Measurements from ENCODE around the gene RNF149.

Gene RNF149

DNA sequence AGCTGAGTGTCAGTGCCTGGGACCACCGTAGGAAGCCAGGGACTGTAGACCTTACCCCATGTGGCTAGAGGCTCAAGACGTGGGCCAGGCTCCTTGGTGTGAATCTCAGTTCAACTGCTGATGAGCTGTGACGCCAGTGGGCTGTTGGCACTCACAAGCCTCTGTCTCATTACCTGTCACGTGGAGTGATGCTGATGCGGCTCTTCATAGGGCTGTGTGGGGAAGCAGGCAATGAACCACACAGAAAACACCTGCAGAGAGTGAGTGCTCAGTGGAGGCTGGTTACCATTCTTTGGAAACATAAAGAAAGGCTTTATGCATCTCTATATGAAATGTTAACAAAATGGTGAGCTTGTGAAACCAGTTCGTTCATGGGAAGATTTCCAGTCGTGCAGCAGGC is 42.7 kb upstream of the RNF149 start:
- no peak overlapping the region for H3K27ac ChIP-seq
- TF ChIP-seq, protein P1, sequence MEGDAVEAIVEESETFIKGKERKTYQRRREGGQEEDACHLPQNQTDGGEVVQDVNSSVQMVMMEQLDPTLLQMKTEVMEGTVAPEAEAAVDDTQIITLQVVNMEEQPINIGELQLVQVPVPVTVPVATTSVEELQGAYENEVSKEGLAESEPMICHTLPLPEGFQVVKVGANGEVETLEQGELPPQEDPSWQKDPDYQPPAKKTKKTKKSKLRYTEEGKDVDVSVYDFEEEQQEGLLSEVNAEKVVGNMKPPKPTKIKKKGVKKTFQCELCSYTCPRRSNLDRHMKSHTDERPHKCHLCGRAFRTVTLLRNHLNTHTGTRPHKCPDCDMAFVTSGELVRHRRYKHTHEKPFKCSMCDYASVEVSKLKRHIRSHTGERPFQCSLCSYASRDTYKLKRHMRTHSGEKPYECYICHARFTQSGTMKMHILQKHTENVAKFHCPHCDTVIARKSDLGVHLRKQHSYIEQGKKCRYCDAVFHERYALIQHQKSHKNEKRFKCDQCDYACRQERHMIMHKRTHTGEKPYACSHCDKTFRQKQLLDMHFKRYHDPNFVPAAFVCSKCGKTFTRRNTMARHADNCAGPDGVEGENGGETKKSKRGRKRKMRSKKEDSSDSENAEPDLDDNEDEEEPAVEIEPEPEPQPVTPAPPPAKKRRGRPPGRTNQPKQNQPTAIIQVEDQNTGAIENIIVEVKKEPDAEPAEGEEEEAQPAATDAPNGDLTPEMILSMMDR (IDR thresholded peaks at IDR 0.05): no peak
- TF ChIP-seq ZFX (IDR thresholded peaks at IDR 0.05; ENCODE audit: borderline replicate concordance): no peak

GRCh38 chr2:101349893-101350662 is 41.6 kb upstream of the RNF149 start:
- no peak for TF ChIP-seq ZFX (IDR thresholded peaks at IDR 0.05; ENCODE audit: borderline replicate concordance)
- no peak overlapping the region for H3K27ac ChIP-seq

DNA sequence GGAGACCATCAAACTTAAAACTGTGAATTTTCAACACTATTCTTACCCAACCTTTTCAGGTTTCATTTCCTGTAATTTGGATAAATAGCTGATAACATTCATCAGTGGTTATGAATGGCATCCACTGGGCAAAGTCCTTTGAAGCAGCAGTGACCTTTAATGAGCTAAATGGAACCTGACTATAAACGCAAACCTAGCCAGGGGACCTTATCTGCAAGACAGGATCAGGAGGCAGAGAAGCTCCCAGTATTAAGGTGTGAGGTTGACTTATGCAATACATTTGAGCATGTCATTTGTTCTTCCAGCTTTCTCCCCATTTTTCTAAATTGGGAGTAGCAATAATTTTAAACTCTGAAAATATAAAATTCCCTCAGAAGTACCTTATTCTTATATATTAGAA is 40.4 kb upstream of the RNF149 start:
- TF ChIP-seq, protein P1 (IDR thresholded peaks at IDR 0.05): no peak
- TF ChIP-seq ZFX (IDR thresholded peaks at IDR 0.05; ENCODE audit: borderline replicate concordance): no peak

DNA sequence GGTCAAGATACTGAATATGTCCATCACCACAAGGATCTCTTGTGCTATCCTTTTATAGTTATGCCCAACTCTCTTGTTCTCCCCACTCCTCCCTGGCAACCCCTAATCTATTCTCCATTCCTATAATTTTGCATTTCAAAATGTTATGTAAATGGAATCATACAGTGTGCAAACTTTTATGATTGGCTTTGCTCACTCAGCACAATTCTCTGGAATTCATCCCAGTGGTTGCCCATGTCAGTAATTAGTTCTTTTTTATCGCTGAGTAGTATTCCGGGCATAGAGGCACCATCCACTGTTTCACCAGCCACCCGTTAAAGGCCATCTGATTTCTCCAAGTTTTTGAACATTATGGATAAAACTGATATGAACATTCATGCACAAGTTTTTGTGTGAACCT is 38.4 kb upstream of the RNF149 start:
- TF ChIP-seq, protein P1 (IDR thresholded peaks at IDR 0.05): no peak
- no peak for TF ChIP-seq ZFX (IDR thresholded peaks at IDR 0.05; ENCODE audit: borderline replicate concordance)

More for the DNA sequence above, 40.4 kb upstream of the RNF149 start:
- no peak overlapping the region for H3K27ac ChIP-seq

GRCh38 chr2:101344137-101344536 is 35.6 kb upstream of the RNF149 start:
- TF ChIP-seq, protein P1 (IDR thresholded peaks at IDR 0.05): no peak
- TF ChIP-seq ZFX (IDR thresholded peaks at IDR 0.05; ENCODE audit: borderline replicate concordance): no peak

More for the DNA sequence above, 38.4 kb upstream of the RNF149 start:
- no peak overlapping the region for H3K27ac ChIP-seq

GRCh38 chr2:101342625-101343008 is 34.1 kb upstream of the RNF149 start:
- no peak overlapping the region for H3K27ac ChIP-seq

More at GRCh38 chr2:101344137-101344536, 35.6 kb upstream of the RNF149 start:
- H3K27ac ChIP-seq: no peak overlapping the region

DNA sequence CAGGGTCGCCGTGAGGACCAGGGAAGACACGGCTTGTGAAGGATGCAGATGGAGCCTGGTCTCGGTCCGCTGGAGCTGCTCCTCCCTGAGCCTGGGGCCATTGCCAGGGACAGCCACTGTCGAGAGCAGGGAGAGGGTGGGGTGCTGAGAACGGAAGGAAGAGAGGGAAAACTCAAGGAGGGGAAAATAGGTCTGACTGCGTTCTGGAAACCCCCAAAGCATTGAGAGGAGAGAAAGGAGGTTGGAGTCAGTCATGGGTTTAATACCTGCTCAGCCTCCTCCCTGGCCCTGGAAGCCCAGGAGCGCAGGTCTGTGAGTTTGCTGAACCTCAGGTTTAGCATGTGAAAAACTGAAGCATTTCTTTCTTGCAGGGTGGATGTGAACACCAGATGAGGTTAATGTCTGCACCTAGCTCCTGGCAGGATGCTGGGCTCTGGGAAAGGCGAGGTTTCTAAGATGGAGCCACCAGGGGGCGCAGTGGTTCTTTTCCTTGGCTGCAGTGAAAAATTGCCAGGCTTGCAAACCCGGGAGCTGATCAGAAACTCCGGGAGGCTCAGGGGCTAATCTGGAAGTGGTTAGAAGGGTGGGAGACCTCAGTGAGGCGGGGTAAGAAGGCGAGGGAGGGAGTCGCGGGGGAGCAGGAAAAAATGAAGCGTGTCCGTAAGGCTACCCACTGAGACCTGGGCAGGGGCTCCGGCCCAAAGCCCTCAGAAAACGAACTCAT is 33.6 kb upstream of the RNF149 start:
- H3K27ac ChIP-seq: no peak overlapping the region
- TF ChIP-seq ZFX (IDR thresholded peaks at IDR 0.05; ENCODE audit: borderline replicate concordance): no peak
- TF ChIP-seq, protein P1 (IDR thresholded peaks at IDR 0.05): peak; percentile 89

More at GRCh38 chr2:101342625-101343008, 34.1 kb upstream of the RNF149 start:
- TF ChIP-seq ZFX (IDR thresholded peaks at IDR 0.05; ENCODE audit: borderline replicate concordance): no peak
- TF ChIP-seq, protein P1 (IDR thresholded peaks at IDR 0.05): no peak
